K562 (cell line): Measurements from ENCODE around the gene PMF1. TPM values are rescaled to one million over a fixed set of nuclear protein-coding genes. Genes with fewer than 3 reads are reported as not detected.
A peak's percentile ranks its signal among the peaks of the same experiment; 100 is the strongest.

Experiments used
- AFF4 ChIP-seq: sonication (generic); formaldehyde crosslinking; IDR thresholded peaks from 2 replicates; pipeline ENCODE4 v1.8.0; 2023; ENCODE audit warnings: mild to moderate bottlenecking, missing genetic modification reagents
- CBX2 ChIP-seq: fragments of 200-600 bp; sonication (generic); IDR thresholded peaks from one replicate; pipeline ENCODE4 v1.6.1; 2012; ENCODE audit warnings: mild to moderate bottlenecking, low read length, inconsistent platforms; ENCODE audit not compliant: insufficient read depth, poor library complexity, severe bottlenecking
- CREB1 ChIP-seq, 2 experiments: sonication (generic) in 1 of 2; formaldehyde crosslinking in 1 of 2; IDR thresholded peaks; 2 replicates each; pipeline versions ENCODE4 v1.6.1 to v1.8.0; 2012 to 2022; ENCODE audit warnings: inconsistent platforms in 1 of 2, mild to moderate bottlenecking in 1 of 2, missing genetic modification reagents in 1 of 2, moderate library complexity in 1 of 2
- E2F1 ChIP-seq: sonication (generic); formaldehyde crosslinking; IDR thresholded peaks from 2 replicates; pipeline ENCODE4 v1.8.1; 2023; ENCODE audit warnings: mild to moderate bottlenecking, missing genetic modification reagents, moderate library complexity
- E2F8 ChIP-seq: fragments of 450-650 bp; IDR thresholded peaks from 2 replicates; pipeline ENCODE4 v1.7.1; 2018; ENCODE audit warnings: mild to moderate bottlenecking, low read depth; ENCODE audit not compliant: partially characterized antibody
- FOS ChIP-seq: IDR thresholded peaks from 3 replicates; pipeline ENCODE4 v1.6.1; 2011; ENCODE audit not compliant: insufficient read length; ENCODE audit errors: extremely low read depth
- SMAD3 ChIP-seq: fragments of 450-650 bp; formaldehyde crosslinking; conservative IDR thresholded peaks from 2 replicates; pipeline ENCODE4 v1.4.0; 2020; ENCODE audit warnings: mild to moderate bottlenecking
- STAT5A ChIP-seq: IDR thresholded peaks from 2 replicates; pipeline ENCODE4 v1.6.1; 2012; ENCODE audit warnings: low read length, inconsistent platforms, borderline replicate concordance
- ZBTB7A ChIP-seq: IDR thresholded peaks from 2 replicates; pipeline ENCODE4 v1.6.1; 2011; ENCODE audit warnings: low read depth, mild to moderate bottlenecking, low read length, moderate library complexity, borderline replicate concordance; ENCODE audit not compliant: control insufficient read depth
- ZBTB8A ChIP-seq: fragments of 450-650 bp; IDR thresholded peaks from 2 replicates; pipeline ENCODE4 v1.6.1; 2018; ENCODE audit warnings: mild to moderate bottlenecking, moderate library complexity; ENCODE audit not compliant: partially characterized antibody
- ZNF197 ChIP-seq: fragments of 200-800 bp; sonication (Bioruptor generic); IDR thresholded peaks from 2 replicates; pipeline ENCODE4 v1.6.1; 2016; ENCODE audit warnings: low read depth, missing genetic modification characterization, missing compliant biosample characterization
- polyA plus RNA-seq, 8 experiments: library from polyadenylated mRNA; depleted of rRNA in 4 of 8; stranded (reverse) in 5 of 8; unstranded in 3 of 8; fragments of >200 nt; fragmentation: Nextera tagmentation in 2 of 8; fragmentation: Illumina TruSeq in 1 of 8; extraction: Ambion mirVana in 2 of 8; extraction: Trizol in 1 of 8; gene quantifications; 2 replicates each; pipeline versions ENCODE4 v1.2.1 to v1.2.3, GENCODE V29; 2011 to 2014; ENCODE audit warnings: inconsistent platforms in 1 of 8, missing spikeins in 1 of 8
- total RNA-seq, 7 experiments: library from RNA; depleted of rRNA in 6 of 7; stranded (reverse); fragments of >200 nt in 6 of 7; fragmentation: Illumina TruSeq in 2 of 7; extraction: Trizol in 2 of 7; gene quantifications; 2 replicates each; pipeline versions ENCODE4 v1.2.1 to v1.2.3, GENCODE V29; 2011 to 2021; ENCODE audit warnings: low replicate concordance in 1 of 7
- TF ChIP-seq, protein P1 (sequence below): sonication (generic); formaldehyde crosslinking; IDR thresholded peaks from 2 replicates; pipeline ENCODE4 v1.8.1; 2023; ENCODE audit warnings: mild to moderate bottlenecking, missing genetic modification reagents
- TF ChIP-seq, protein P2 (sequence below): sonication (generic); formaldehyde crosslinking; IDR thresholded peaks from 2 replicates; pipeline ENCODE4 v1.8.1; 2023; ENCODE audit warnings: mild to moderate bottlenecking, missing genetic modification reagents

The PMF1 gene
- total and polyA plus RNA-seq, 9 of the 15 experiments (the other 6 are each of a cell fraction or from before 2014, with no cell fraction given): 9.4 to 92.9 (median 71.0) TPM

DNA sequence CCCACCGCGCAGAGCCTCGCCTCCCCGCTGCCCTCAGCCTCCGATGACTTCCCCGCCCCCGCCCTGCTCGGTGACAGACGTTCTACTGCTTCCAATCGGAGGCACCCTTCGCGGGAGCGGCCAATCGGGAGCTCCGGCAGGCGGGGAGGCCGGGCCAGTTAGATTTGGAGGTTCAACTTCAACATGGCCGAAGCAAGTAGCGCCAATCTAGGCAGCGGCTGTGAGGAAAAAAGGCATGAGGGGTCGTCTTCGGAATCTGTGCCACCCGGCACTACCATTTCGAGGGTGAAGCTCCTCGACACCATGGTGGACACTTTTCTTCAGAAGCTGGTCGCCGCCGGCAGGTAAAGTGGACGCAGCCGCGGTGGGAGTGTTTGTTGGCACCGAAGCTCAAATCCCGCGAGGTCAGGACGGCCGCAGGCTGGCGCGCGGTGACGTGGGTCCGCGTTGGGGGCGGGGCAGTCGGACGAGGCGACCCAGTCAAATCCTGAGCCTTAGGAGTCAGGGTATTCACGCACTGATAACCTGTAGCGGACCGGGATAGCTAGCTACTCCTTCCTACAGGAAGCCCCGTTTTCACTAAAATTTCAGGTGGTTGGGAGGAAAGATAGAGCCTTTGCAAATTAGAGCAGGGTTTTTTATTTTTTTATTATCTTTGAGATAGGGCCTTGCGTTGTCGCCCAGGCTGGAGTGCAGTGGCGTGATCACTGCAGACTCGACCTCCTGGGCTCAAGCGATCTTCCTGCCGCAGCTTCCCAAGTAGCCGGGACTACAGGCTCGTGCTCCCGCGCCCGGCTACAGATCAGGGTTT lies at the start of gene PMF1 (continued):
- TF ChIP-seq E2F8: peak; percentile 80
- TF ChIP-seq CBX2: no peak
- TF ChIP-seq, protein P1, sequence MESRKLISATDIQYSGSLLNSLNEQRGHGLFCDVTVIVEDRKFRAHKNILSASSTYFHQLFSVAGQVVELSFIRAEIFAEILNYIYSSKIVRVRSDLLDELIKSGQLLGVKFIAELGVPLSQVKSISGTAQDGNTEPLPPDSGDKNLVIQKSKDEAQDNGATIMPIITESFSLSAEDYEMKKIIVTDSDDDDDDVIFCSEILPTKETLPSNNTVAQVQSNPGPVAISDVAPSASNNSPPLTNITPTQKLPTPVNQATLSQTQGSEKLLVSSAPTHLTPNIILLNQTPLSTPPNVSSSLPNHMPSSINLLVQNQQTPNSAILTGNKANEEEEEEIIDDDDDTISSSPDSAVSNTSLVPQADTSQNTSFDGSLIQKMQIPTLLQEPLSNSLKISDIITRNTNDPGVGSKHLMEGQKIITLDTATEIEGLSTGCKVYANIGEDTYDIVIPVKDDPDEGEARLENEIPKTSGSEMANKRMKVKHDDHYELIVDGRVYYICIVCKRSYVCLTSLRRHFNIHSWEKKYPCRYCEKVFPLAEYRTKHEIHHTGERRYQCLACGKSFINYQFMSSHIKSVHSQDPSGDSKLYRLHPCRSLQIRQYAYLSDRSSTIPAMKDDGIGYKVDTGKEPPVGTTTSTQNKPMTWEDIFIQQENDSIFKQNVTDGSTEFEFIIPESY (CRISPR knock-in tag): 0 out of 2 replicates have a peak, but pooled peaks have one; percentile 40
- TF ChIP-seq, protein P2, sequence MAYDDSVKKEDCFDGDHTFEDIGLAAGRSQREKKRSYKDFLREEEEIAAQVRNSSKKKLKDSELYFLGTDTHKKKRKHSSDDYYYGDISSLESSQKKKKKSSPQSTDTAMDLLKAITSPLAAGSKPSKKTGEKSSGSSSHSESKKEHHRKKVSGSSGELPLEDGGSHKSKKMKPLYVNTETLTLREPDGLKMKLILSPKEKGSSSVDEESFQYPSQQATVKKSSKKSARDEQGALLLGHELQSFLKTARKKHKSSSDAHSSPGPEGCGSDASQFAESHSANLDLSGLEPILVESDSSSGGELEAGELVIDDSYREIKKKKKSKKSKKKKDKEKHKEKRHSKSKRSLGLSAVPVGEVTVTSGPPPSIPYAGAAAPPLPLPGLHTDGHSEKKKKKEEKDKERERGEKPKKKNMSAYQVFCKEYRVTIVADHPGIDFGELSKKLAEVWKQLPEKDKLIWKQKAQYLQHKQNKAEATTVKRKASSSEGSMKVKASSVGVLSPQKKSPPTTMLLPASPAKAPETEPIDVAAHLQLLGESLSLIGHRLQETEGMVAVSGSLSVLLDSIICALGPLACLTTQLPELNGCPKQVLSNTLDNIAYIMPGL (CRISPR knock-in tag): no peak
- no peak for TF ChIP-seq ZBTB8A
- TF ChIP-seq STAT5A: no peak
- TF ChIP-seq ZNF197 (CRISPR knock-in tag): no peak
- 0 out of 2 replicates have a peak, but pooled peaks have one; percentile 52 for TF ChIP-seq SMAD3 (CRISPR knock-in tag)
- peak; percentile 54; the same call in 1 of the 2 replicates for TF ChIP-seq ZBTB7A
- peak; percentile 82 for TF ChIP-seq E2F1 (CRISPR knock-in tag)
- TF ChIP-seq FOS: peak; percentile 95
- TF ChIP-seq AFF4: peak; percentile 53; the same call in 1 of the 2 replicates
- TF ChIP-seq CREB1 (IDR thresholded peaks at IDR 0.05): peak; percentile 92
- peak; percentile 94 for TF ChIP-seq CREB1 (CRISPR knock-in tag; IDR thresholded peaks at IDR 0.05)
